Measurements from ENCODE around the gene PSMA5. TPM values are rescaled to one million over a fixed set of nuclear protein-coding genes. Genes with fewer than 3 reads are reported as not detected.

The PSMA5 gene
- total and polyA plus RNA-seq, 2 of the 4 experiments (the other 2 are of a cell fraction), result 75.5 to 107 TPM

DNA sequence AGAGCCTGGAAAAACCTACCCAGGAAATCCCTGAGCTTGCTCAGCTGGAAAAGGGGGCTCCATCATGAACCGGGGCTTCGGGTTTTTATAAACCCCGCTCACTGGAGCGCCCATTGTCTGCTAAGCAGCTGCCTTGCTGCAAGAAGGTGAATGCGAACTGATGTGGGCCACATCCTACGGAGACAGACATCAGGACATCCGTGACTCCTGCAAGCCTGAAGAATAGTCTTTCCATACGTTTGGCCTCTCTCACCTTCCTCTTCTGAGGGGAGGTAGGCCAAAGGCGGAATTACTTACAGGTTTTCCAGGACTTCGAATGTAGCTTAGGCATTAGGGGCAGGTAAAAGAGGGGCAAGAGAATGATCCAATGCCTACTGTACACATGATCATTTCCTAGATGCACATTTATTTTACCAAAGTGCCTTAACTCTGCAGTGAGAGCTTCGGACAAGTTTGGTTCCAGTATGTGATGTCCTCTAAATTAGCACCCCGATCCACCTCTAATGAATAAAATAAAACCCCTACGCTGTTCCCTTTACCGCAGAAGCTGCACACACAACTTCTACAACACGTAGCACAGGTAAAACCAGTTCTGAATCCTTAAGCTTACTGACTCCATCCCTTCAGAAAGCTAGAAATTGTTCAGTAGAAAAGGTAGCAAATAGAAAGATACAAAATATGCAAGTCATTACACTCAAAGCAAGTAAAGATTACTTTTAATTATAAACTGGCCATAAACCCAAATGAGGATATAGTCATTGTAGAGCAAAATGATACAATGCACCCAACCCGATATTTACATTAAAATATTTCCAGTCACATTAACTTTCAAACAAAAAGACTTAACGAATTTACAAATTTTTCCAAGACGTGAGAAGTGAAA, 27.7 kb downstream of the PSMA5 start:
- H2AFZ ChIP-seq (replicated peaks; ENCODE audit: low read length, poor library complexity), result peak overlapping the region; percentile 94
- H2AK5ac ChIP-seq (ENCODE audit: low read depth, low read length), result peak overlapping the region; percentile 48; the same call in 1 of the 2 replicates
- peaks cover 6% of the 10 kb centered on the region for H3K36me3 ChIP-seq (ENCODE audit: control insufficient read depth, insufficient read depth, low read length)
- H4K91ac ChIP-seq (ENCODE audit: insufficient read depth, low read depth, low read length), result peak overlapping the region; percentile 50
- WGBS, 2 experiments (ENCODE audit: extremely low coverage in 2 of 2, insufficient read length in 1 of 2), result 33% methylated on average over 5 of the region's 18 CpGs; no CpG with 5 or more reads in 1 of the 2 experiments
- peak overlapping the region; percentile 60 for H2BK120ac ChIP-seq (ENCODE audit: low read depth, low read length)
- ChIA-PET POLR2A (ENCODE audit: unreplicated experiment) (no interaction called here), CTCF (interaction anchor here (0.5 to 1.7 kb wide), 10 partner anchors 11 to 283 kb away, joined by 3 to 7 read pairs (median 3); partner anchors contain the start of gene PSRC1)
- TF ChIP-seq MXI1 (IDR thresholded peaks at IDR 0.05; ENCODE audit: borderline replicate concordance, low read depth, low read length), result no peak
- TF ChIP-seq NFE2L2 (IDR thresholded peaks at IDR 0.05; ENCODE audit: low read depth, low read length), result 0 out of 2 replicates have a peak, but pooled peaks have one; percentile 27
- no peak overlapping the region for H3K56ac ChIP-seq (ENCODE audit: extremely low read depth, insufficient read depth, low read length)
- peaks cover 10% of the 10 kb centered on the region for H3K9me1 ChIP-seq (ENCODE audit: insufficient read depth, low read length)
- H3K18ac ChIP-seq (ENCODE audit: low read depth, low read length), result no peak overlapping the region
- H3K4me3 ChIP-seq (ENCODE audit: insufficient read depth, low read depth, low read length), result peak overlapping the region; percentile 78
- peak overlapping the region; percentile 59 for H3K14ac ChIP-seq (replicated peaks; ENCODE audit: low read depth, low read length)
- peak overlapping the region; percentile 67 for H3K23ac ChIP-seq (ENCODE audit: low read depth, low read length)
- H4K20me1 ChIP-seq (ENCODE audit: insufficient read depth, low read length), result no peaks in the 10 kb centered on the region
- H2BK20ac ChIP-seq (ENCODE audit: low read depth, low read length), result 0 out of 2 replicates have a peak overlapping the region, but pooled peaks have one; percentile 3
- dilution Hi-C loops (cut with HindIII; ENCODE audit: low sequenced_read_pairs, unreplicated experiment) (no loop called here), in situ Hi-C loops (cut with MboI; ENCODE audit: low sequenced_read_pairs) (loop anchor here (5.0 kb wide), 1 partner anchor 121 kb away; no protein-coding TSS in a partner anchor), intact Hi-C loops (cut with micrococcal nuclease) (loop anchor here (1.0 to 5.0 kb wide), 5 partner anchors 101 to 286 kb away; a partner anchor contains a TSS)
- peak overlapping the region; percentile 48 for H4K5ac ChIP-seq (ENCODE audit: low read depth, low read length)
- peak overlapping the region; percentile 52 for H3K27ac ChIP-seq (ENCODE audit: insufficient read depth, low read length)
- no peak overlapping the region for H2BK5ac ChIP-seq (ENCODE audit: low read depth, low read length, poor library complexity, severe bottlenecking)
- H4K8ac ChIP-seq (ENCODE audit: low read depth in 2 of 2, low read length in 2 of 2), result peak overlapping the region; percentile 61 to 72; a peak in 3 of 4 replicates
- peak overlapping the region; percentile 74 for H3K4me2 ChIP-seq (ENCODE audit: low read depth, low read length)
- H3K9ac ChIP-seq (ENCODE audit: low read depth, low read length), result peak overlapping the region; percentile 68
- 0 out of 3 replicates have a peak overlapping the region, but pooled peaks have one; percentile 19 for H2BK15ac ChIP-seq (ENCODE audit: low read depth, low read length)
- H3K4me1 ChIP-seq (ENCODE audit: control insufficient read depth, insufficient read depth, low read length), result peaks cover 11% of the 10 kb centered on the region
- peak overlapping the region; percentile 60 for H2AK9ac ChIP-seq (replicated peaks; ENCODE audit: low read depth, low read length, poor library complexity)
- H3K9me3 ChIP-seq (ENCODE audit: control insufficient read depth, insufficient read depth, low read length), result no peaks in the 10 kb centered on the region
- BruUV-seq (replicated peaks), result no TSS peak
- H3K79me1 ChIP-seq (ENCODE audit: low read depth in 1 of 2, low read length in 2 of 2), result peaks cover 3 to 37% of the 10 kb centered on the region in 2 experiments
- no peaks in the 10 kb centered on the region for H3K27me3 ChIP-seq (ENCODE audit: control insufficient read depth, insufficient read depth, low read length)
- no peak for DNase-seq
- no peak for ATAC-seq (ENCODE audit: low read depth)
- H3K4ac ChIP-seq (ENCODE audit: low read depth, low read length), result peak overlapping the region; percentile 60
